Osteoblast (primary cell): ENCODE data around the gene OR4D2. TPM values are rescaled to one million over a fixed set of nuclear protein-coding genes. Genes with fewer than 3 reads are reported as not detected.

ENCODE experiments used
- DNase-seq: peaks from one replicate; pipeline ENCODE4 v3.0.0; 2011; ENCODE audit warnings: low spot score, mixed read lengths; ENCODE audit not compliant: insufficient read length; ENCODE audit errors: missing footprints
- H2AFZ ChIP-seq: 2 replicates; pipeline ENCODE4 v1.6.0; 2011; ENCODE audit warnings: mild to moderate bottlenecking, low read length
- H3K27ac ChIP-seq: 2 replicates; pipeline ENCODE4 v1.5.1; 2011; ENCODE audit warnings: mild to moderate bottlenecking, low read depth, low read length, moderate library complexity
- H3K27me3 ChIP-seq: 2 replicates; pipeline ENCODE4 v1.6.0; 2012; ENCODE audit warnings: mild to moderate bottlenecking, control low read depth, inconsistent platforms, low read length, moderate library complexity; ENCODE audit not compliant: insufficient read depth
- H3K36me3 ChIP-seq: 2 replicates; pipeline ENCODE4 v1.5.1; 2011; ENCODE audit warnings: mild to moderate bottlenecking, low read length, control low read depth, moderate library complexity; ENCODE audit not compliant: insufficient read depth
- H3K4me1 ChIP-seq: 2 replicates; pipeline ENCODE4 v1.5.1; 2011; ENCODE audit warnings: mild to moderate bottlenecking, low read length, control low read depth, moderate library complexity; ENCODE audit not compliant: insufficient read depth
- H3K4me2 ChIP-seq: 2 replicates; pipeline ENCODE4 v1.6.0; 2011; ENCODE audit warnings: mild to moderate bottlenecking, low read length; ENCODE audit not compliant: insufficient read depth
- H3K4me3 ChIP-seq: fragments of 200-600 bp; sonication (generic); 3 replicates; pipeline ENCODE4 v1.5.1; 2012; ENCODE audit warnings: mild to moderate bottlenecking, low read length, inconsistent platforms; ENCODE audit not compliant: insufficient read depth
- H3K79me2 ChIP-seq: 2 replicates; pipeline ENCODE4 v1.6.0; 2012; ENCODE audit warnings: mild to moderate bottlenecking, low read length, control low read depth, inconsistent platforms; ENCODE audit not compliant: insufficient read depth
- H3K9me3 ChIP-seq: 2 replicates; pipeline ENCODE4 v1.5.1; 2011; ENCODE audit warnings: low read depth, low read length, control low read depth
- H4K20me1 ChIP-seq: 2 replicates; pipeline ENCODE4 v1.6.0; 2012; ENCODE audit warnings: mild to moderate bottlenecking, low read length, control low read depth; ENCODE audit not compliant: insufficient read depth
- CTCF ChIP-seq: IDR thresholded peaks from 2 replicates; pipeline ENCODE4 v1.5.1; 2011; ENCODE audit warnings: mild to moderate bottlenecking, low read depth, low read length, moderate library complexity; ENCODE audit errors: extremely low read depth
- total RNA-seq: library from RNA; depleted of rRNA; stranded (reverse); fragments of >200 nt; gene quantifications from 2 replicates; pipeline ENCODE4 v1.2.3, GENCODE V29; 2012

Gene OR4D2
- total RNA-seq, 1 donor = not detected

- no peak overlapping the region for H3K4me3 ChIP-seq
- H3K27me3 ChIP-seq = peaks cover 37% of the 10 kb centered on the region
- H3K4me1 ChIP-seq = no peaks in the 10 kb centered on the region
- H3K9me3 ChIP-seq = no peaks in the 10 kb centered on the region
- H2AFZ ChIP-seq = no peak overlapping the region
- no peak overlapping the region for H3K4me2 ChIP-seq
- no peaks in the 10 kb centered on the region for H3K79me2 ChIP-seq
- H3K36me3 ChIP-seq = no peaks in the 10 kb centered on the region
- H3K27ac ChIP-seq = no peak overlapping the region
- no peaks in the 10 kb centered on the region for H4K20me1 ChIP-seq
- TF ChIP-seq CTCF = no peak
- no peak for DNase-seq
Observed at GRCh38 chr17:58156839-58157803, 9.7 kb upstream of the OR4D2 start.

- Histone ChIP-seq H2AFZ (no peak overlapping the region), H3K4me2 (no peak overlapping the region), H3K27me3 (peaks cover 37% of the 10 kb centered on the region), H3K9me3 (no peaks in the 10 kb centered on the region), H3K4me1 (no peaks in the 10 kb centered on the region), H3K36me3 (no peaks in the 10 kb centered on the region), H3K27ac (no peak overlapping the region), H3K79me2 (no peaks in the 10 kb centered on the region), H3K4me3 (no peak overlapping the region), H4K20me1 (no peaks in the 10 kb centered on the region)
- DNase-seq = no peak
- no peak for TF ChIP-seq CTCF
Observed at GRCh38 chr17:58158181-58158580, 8.6 kb upstream of the OR4D2 start.

GRCh38 chr17:58161566-58161965 lies 5.2 kb upstream of the OR4D2 start:
- Histone ChIP-seq H3K4me1 (no peaks in the 10 kb centered on the region), H3K9me3 (no peaks in the 10 kb centered on the region), H3K36me3 (no peaks in the 10 kb centered on the region), H3K27ac (no peak overlapping the region), H3K4me2 (no peak overlapping the region), H2AFZ (no peak overlapping the region), H3K4me3 (no peak overlapping the region), H3K27me3 (peaks cover 22% of the 10 kb centered on the region), H3K79me2 (no peaks in the 10 kb centered on the region), H4K20me1 (no peaks in the 10 kb centered on the region)
- no peak for TF ChIP-seq CTCF
- DNase-seq = no peak

- no peak for TF ChIP-seq CTCF
- Histone ChIP-seq H4K20me1 (no peaks in the 10 kb centered on the region), H3K79me2 (no peaks in the 10 kb centered on the region), H3K27me3 (no peaks in the 10 kb centered on the region), H3K4me3 (no peak overlapping the region), H3K9me3 (no peaks in the 10 kb centered on the region), H3K27ac (no peak overlapping the region), H2AFZ (no peak overlapping the region), H3K4me2 (no peak overlapping the region), H3K4me1 (no peaks in the 10 kb centered on the region), H3K36me3 (no peaks in the 10 kb centered on the region)
- DNase-seq = no peak
Observed at GRCh38 chr17:58165981-58166380, 801 bp upstream of the OR4D2 start.
